Measurements from ENCODE around the gene DAB2IP. TPM values are rescaled to one million over a fixed set of nuclear protein-coding genes. Genes with fewer than 3 reads are reported as not detected.

The DAB2IP gene
- total RNA-seq, 4 donors from 2014 or later: 35.2 to 56.4 (median 51.4) TPM

GRCh38 chr9:121780177-121781040 lies 129.0 kb downstream of the DAB2IP start:
- TF ChIP-seq EP300 (IDR thresholded peaks at IDR 0.05) (no peak), POLR2A (IDR thresholded peaks at IDR 0.05) (no peak), CTCF (IDR thresholded peaks at IDR 0.05) (no peak)
- Histone ChIP-seq H3K4me3 (no peak overlapping the region), H3K36me3 (peaks cover 0 to 87% (median 5%) of the 10 kb centered on the region in 3 donors), H3K27me3 (no peaks in the 10 kb centered on the region), H3K9me3 (peaks cover 0 to 6% (median 2%) of the 10 kb centered on the region in 4 donors), H3K27ac (peak overlapping the region; percentile 36 to 84 (median 59)), H3K4me1 (peaks cover 0 to 51% (median 8%) of the 10 kb centered on the region in 4 donors)
- DNase-seq (ENCODE audit: low spot score in 2 of 2): no peak
- 72 to 75% methylated on average over 17 of the region's 17 CpGs for WGBS, 2 donors

- H3K27me3 ChIP-seq: no peaks in the 10 kb centered on the region
- TF ChIP-seq CTCF (IDR thresholded peaks at IDR 0.05) (no peak), POLR2A (IDR thresholded peaks at IDR 0.05) (no peak), EP300 (IDR thresholded peaks at IDR 0.05) (no peak)
- peaks cover 0 to 51% (median 8%) of the 10 kb centered on the region in 4 donors for H3K4me1 ChIP-seq
- H3K4me3 ChIP-seq: no peak overlapping the region
- WGBS, 2 donors: 82 to 84% methylated on average over 7 to 8 of the region's 8 CpGs
- peaks cover 0 to 87% (median 5%) of the 10 kb centered on the region in 3 donors for H3K36me3 ChIP-seq
- no peak for DNase-seq (ENCODE audit: low spot score in 2 of 2)
- peak overlapping the region in 2 of 4 donors; percentile 2 to 81 for H3K27ac ChIP-seq
- H3K9me3 ChIP-seq: peaks cover 0 to 6% (median 2%) of the 10 kb centered on the region in 4 donors
Observed at GRCh38 chr9:121781145-121781548, 129.7 kb downstream of the DAB2IP start.

GRCh38 chr9:121781701-121782464 lies 130.4 kb downstream of the DAB2IP start:
- WGBS, 2 donors: 91 to 94% methylated on average over 13 to 14 of the region's 17 CpGs
- Histone ChIP-seq H3K4me3 (no peak overlapping the region), H3K27ac (peak overlapping the region in 1 of 4 donors; percentile 81), H3K9me3 (peaks cover 0 to 6% (median 2%) of the 10 kb centered on the region in 4 donors), H3K27me3 (no peaks in the 10 kb centered on the region), H3K4me1 (peaks cover 0 to 51% (median 8%) of the 10 kb centered on the region in 4 donors), H3K36me3 (peaks cover 0 to 87% (median 5%) of the 10 kb centered on the region in 3 donors)
- TF ChIP-seq EP300 (IDR thresholded peaks at IDR 0.05) (no peak), CTCF (IDR thresholded peaks at IDR 0.05) (no peak), POLR2A (IDR thresholded peaks at IDR 0.05) (no peak)
- no peak for DNase-seq (ENCODE audit: low spot score in 2 of 2)

GRCh38 chr9:121782514-121783110 lies 131.2 kb downstream of the DAB2IP start:
- 88 to 90% methylated on average over 12 to 14 of the region's 17 CpGs for WGBS, 2 donors
- Histone ChIP-seq H3K27ac (peak overlapping the region in 2 of 4 donors; percentile 17 to 25), H3K4me3 (no peak overlapping the region), H3K9me3 (peaks cover 0 to 6% (median 2%) of the 10 kb centered on the region in 4 donors), H3K4me1 (peaks cover 0 to 51% (median 8%) of the 10 kb centered on the region in 4 donors), H3K36me3 (peaks cover 0 to 80% (median 5%) of the 10 kb centered on the region in 3 donors), H3K27me3 (no peaks in the 10 kb centered on the region)
- DNase-seq (ENCODE audit: low spot score in 2 of 2): no peak
- no peak for TF ChIP-seq POLR2A (IDR thresholded peaks at IDR 0.05)
- TF ChIP-seq CTCF (IDR thresholded peaks at IDR 0.05): no peak

Data from tibial nerve (tissue), 4 donors.